SK-N-SH (cell line): ENCODE measurements around the gene RLBP1. TPM values are rescaled to one million over a fixed set of nuclear protein-coding genes. Genes with fewer than 3 reads are reported as not detected.

Experiments used
- CTCF ChIA-PET: fragments of 300-600, 350-600 bp; formaldehyde crosslinking; extraction: SDS; loops from one replicate; lab custom pipeline; 2021; lab: Yijun Ruan, JAX
- POLR2A ChIA-PET: fragments of 350-600 bp; sonication (Branson Sonifier 250); formaldehyde crosslinking; extraction: SDS; loops from one replicate; lab custom pipeline; 2020; ENCODE audit warnings: antibody characterized with exemption, inconsistent platforms; lab: Yijun Ruan, JAX
- DNase-seq: peaks from one replicate; pipeline ENCODE4 v3.0.0; 2012
- H2AFZ ChIP-seq: fragments of 200-600 bp; sonication (generic); 2 replicates; pipeline ENCODE4 v1.8.1; 2016; ENCODE audit warnings: antibody characterized with exemption, mild to moderate bottlenecking, low read depth
- H3F3A ChIP-seq: fragments of 200-600 bp; sonication (generic); replicated peaks from 2 replicates; pipeline ENCODE3; 2016; ENCODE audit warnings: antibody characterized with exemption, mild to moderate bottlenecking; ENCODE audit not compliant: insufficient read depth
- H3K27ac ChIP-seq, 2 experiments: fragments of 200-500 bp in 1 of 2; fragments of 200-600 bp in 1 of 2; sonication (Bioruptor generic) in 1 of 2; sonication (generic), shearing (Covaris generic) in 1 of 2; 2 replicates each; pipeline versions ENCODE4 v1.5.1 to v1.6.1; 2014 to 2016; ENCODE audit warnings: low read depth in 2 of 2, inconsistent platforms in 1 of 2, low read length in 1 of 2, mild to moderate bottlenecking in 1 of 2, mixed read lengths in 1 of 2
- H3K27me3 ChIP-seq: fragments of 200-600 bp; sonication (generic), shearing (Covaris generic); 2 replicates; pipeline ENCODE4 v1.6.1; 2016; ENCODE audit warnings: mixed run types; ENCODE audit not compliant: insufficient read depth
- H3K36me3 ChIP-seq, 2 experiments: fragments of 200-500 bp in 1 of 2; fragments of 200-600 bp in 1 of 2; sonication (Bioruptor generic) in 1 of 2; sonication (generic) in 1 of 2; replicated peaks in 1 of 2; 2 replicates each; pipeline versions ENCODE3 to v1.5.1; 2014 to 2016; ENCODE audit warnings: low read length in 1 of 2, mild to moderate bottlenecking in 1 of 2; ENCODE audit not compliant: insufficient read depth in 2 of 2, control insufficient read depth in 1 of 2
- H3K4me1 ChIP-seq, 2 experiments: fragments of 200-500 bp in 1 of 2; fragments of 200-600 bp in 1 of 2; sonication (Bioruptor generic) in 1 of 2; sonication (generic), shearing (Covaris generic) in 1 of 2; 2 replicates each; pipeline versions ENCODE4 v1.5.1 to v1.6.1; 2014 to 2016; ENCODE audit warnings: low read depth in 1 of 2, low read length in 1 of 2, mixed run types in 1 of 2; ENCODE audit not compliant: insufficient read depth in 2 of 2, control insufficient read depth in 1 of 2
- H3K4me2 ChIP-seq: fragments of 200-600 bp; sonication (generic), shearing (Covaris generic); 2 replicates; pipeline ENCODE4 v1.6.1; 2017; ENCODE audit warnings: mixed run types
- H3K4me3 ChIP-seq, 2 experiments: fragments of 200-500 bp in 1 of 2; fragments of 200-600 bp in 1 of 2; sonication (Bioruptor generic) in 1 of 2; sonication (generic), shearing (Covaris generic) in 1 of 2; 2 replicates each; pipeline versions ENCODE4 v1.5.1 to v1.8.1; 2014 to 2016; ENCODE audit warnings: low read depth in 2 of 2, inconsistent platforms in 1 of 2, low read length in 1 of 2, mild to moderate bottlenecking in 1 of 2, mixed read lengths in 1 of 2, moderate library complexity in 1 of 2
- H3K79me2 ChIP-seq: fragments of 200-600 bp; sonication (generic); 2 replicates; pipeline ENCODE4 v1.8.1; 2017; ENCODE audit warnings: mild to moderate bottlenecking; ENCODE audit not compliant: insufficient read depth
- H3K9ac ChIP-seq: fragments of 200-600 bp; sonication (generic); 2 replicates; pipeline ENCODE4 v1.6.1; 2017; ENCODE audit warnings: mixed run types
- H3K9me2 ChIP-seq: fragments of 200-600 bp; sonication (generic); 2 replicates; pipeline ENCODE4 v1.6.1; 2017; ENCODE audit warnings: mixed run types
- H3K9me3 ChIP-seq: fragments of 200-600 bp; sonication (generic); 2 replicates; pipeline ENCODE4 v1.6.1; 2017; ENCODE audit warnings: mixed run types, mild to moderate bottlenecking, moderate library complexity
- H4K20me1 ChIP-seq: fragments of 200-600 bp; sonication (generic); 2 replicates; pipeline ENCODE4 v1.6.1; 2017; ENCODE audit warnings: mild to moderate bottlenecking, mixed run types; ENCODE audit not compliant: insufficient read depth
- CHD2 ChIP-seq: fragments of 150-350 bp; IDR thresholded peaks from 2 replicates; pipeline ENCODE4 v1.6.1; 2018; ENCODE audit warnings: low read length; ENCODE audit not compliant: partially characterized antibody
- ELF1 ChIP-seq: IDR thresholded peaks from 2 replicates; pipeline ENCODE4 v1.4.0; 2012
- EP300 ChIP-seq, 2 experiments: IDR thresholded peaks; 2 replicates each; pipeline versions ENCODE4 v1.4.0 to v1.6.1; 2012; ENCODE audit warnings: borderline replicate concordance in 1 of 2, low read depth in 1 of 2, low read length in 1 of 2
- EZH2phosphoT487 ChIP-seq: fragments of 200-600 bp; sonication (generic); IDR thresholded peaks from 2 replicates; pipeline ENCODE4 v1.6.1; 2017; ENCODE audit warnings: low read depth, mixed run types, mild to moderate bottlenecking, antibody characterized with exemption, moderate library complexity, borderline replicate concordance
- FOSL2 ChIP-seq: IDR thresholded peaks from 2 replicates; pipeline ENCODE4 v1.4.0; 2012; ENCODE audit warnings: low read depth, mild to moderate bottlenecking, moderate library complexity, borderline replicate concordance
- FOXJ3 ChIP-seq: sonication (generic); formaldehyde crosslinking; IDR thresholded peaks from 2 replicates; pipeline ENCODE4 v1.5.1; 2020; ENCODE audit warnings: mild to moderate bottlenecking, missing genetic modification reagents
- GABPA ChIP-seq: IDR thresholded peaks from 2 replicates; pipeline ENCODE4 v1.4.0; 2012; ENCODE audit warnings: low read depth, mild to moderate bottlenecking
- GATA2 ChIP-seq: sonication (generic); formaldehyde crosslinking; IDR thresholded peaks from 2 replicates; pipeline ENCODE4 v1.5.0; 2020; ENCODE audit warnings: mild to moderate bottlenecking, missing genetic modification reagents
- JUND ChIP-seq: IDR thresholded peaks from 2 replicates; pipeline ENCODE4 v1.4.0; 2012
- MXI1 ChIP-seq: IDR thresholded peaks from 2 replicates; pipeline ENCODE4 v1.6.1; 2012; ENCODE audit warnings: mild to moderate bottlenecking, low read depth, low read length, improper control_type of control experiment
- POLR2AphosphoS5 ChIP-seq: IDR thresholded peaks from 2 replicates; pipeline ENCODE4 v1.6.1; 2012; ENCODE audit warnings: low read depth, low read length
- RAD21 ChIP-seq: IDR thresholded peaks from 2 replicates; pipeline ENCODE4 v1.6.1; 2012; ENCODE audit warnings: mild to moderate bottlenecking, low read length
- RCOR1 ChIP-seq: fragments of 150-350 bp; IDR thresholded peaks from 2 replicates; pipeline ENCODE4 v1.6.1; 2017; ENCODE audit warnings: antibody characterized with exemption, low read length
- RFX5 ChIP-seq: IDR thresholded peaks from 2 replicates; pipeline ENCODE4 v1.6.1; 2012; ENCODE audit warnings: mild to moderate bottlenecking, improper control_type of control experiment, low read length
- SIN3A ChIP-seq: IDR thresholded peaks from 2 replicates; pipeline ENCODE4 v1.6.1; 2012; ENCODE audit warnings: low read depth, mild to moderate bottlenecking, low read length, moderate library complexity, borderline replicate concordance
- SMC3 ChIP-seq: IDR thresholded peaks from 2 replicates; pipeline ENCODE4 v1.6.1; 2012; ENCODE audit warnings: low read depth, low read length, improper control_type of control experiment
- TAF1 ChIP-seq: IDR thresholded peaks from 2 replicates; pipeline ENCODE4 v1.6.1; 2012; ENCODE audit warnings: low read depth, mild to moderate bottlenecking, low read length, moderate library complexity, borderline replicate concordance
- TCF12 ChIP-seq: IDR thresholded peaks from 2 replicates; pipeline ENCODE4 v1.4.0; 2012
- YY1 ChIP-seq: IDR thresholded peaks from 2 replicates; pipeline ENCODE4 v1.4.0; 2012; ENCODE audit warnings: low read depth, mild to moderate bottlenecking
- WGBS: methylation state at CpG from one replicate; pipeline ENCODE4 v1.1.6; 2017; ENCODE audit warnings: low lambda C conversion rate; 5-methylcytosine and 5-hydroxymethylcytosine counted together
- polyA plus RNA-seq, 3 experiments: library from polyadenylated mRNA; depleted of rRNA; stranded (reverse); fragments of >200 nt; gene quantifications; 2 replicates each; pipeline ENCODE4 v1.2.3, GENCODE V29; 2012
- TF ChIP-seq, protein P1 (sequence below): IDR thresholded peaks from 2 replicates; pipeline ENCODE4 v1.4.0; 2012; ENCODE audit warnings: low read depth, borderline replicate concordance
- TF ChIP-seq, protein P2 (sequence below): fragments of 150-350 bp; IDR thresholded peaks from 2 replicates; pipeline ENCODE4 v1.6.1; 2016; ENCODE audit warnings: mild to moderate bottlenecking, low read depth, low read length
- TF ChIP-seq, protein P3 (sequence below): IDR thresholded peaks from 2 replicates; pipeline ENCODE4 v1.4.0; 2012; ENCODE audit warnings: low read depth
- TF ChIP-seq, protein P4 (sequence below): fragments of 200-600 bp; sonication (generic); IDR thresholded peaks from 2 replicates; pipeline ENCODE4 v1.6.1; 2017; ENCODE audit warnings: antibody characterized with exemption, mild to moderate bottlenecking, moderate library complexity

RLBP1 gene
- polyA plus RNA-seq, 1 of the 3 experiments (the other 2 are of a cell fraction): not detected

DNA sequence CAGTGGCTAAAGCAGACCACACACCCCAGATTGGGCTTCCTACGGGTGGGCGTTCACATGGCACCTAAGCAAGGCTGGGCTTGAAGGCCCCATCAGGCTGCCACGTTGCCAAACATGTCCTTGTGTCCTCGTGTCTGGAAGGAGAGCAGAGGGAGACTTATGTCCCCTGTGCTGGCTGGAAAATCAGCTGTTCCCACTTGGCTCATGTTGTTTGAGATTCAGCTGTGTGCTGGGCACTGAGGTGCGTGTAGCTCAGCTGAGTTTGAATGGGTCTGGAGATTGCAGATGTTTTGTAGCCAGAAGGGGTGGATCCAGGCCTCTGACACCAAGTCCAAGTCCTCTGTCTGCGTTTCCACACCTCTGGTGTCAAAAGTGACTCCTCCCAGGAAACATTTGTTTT lies 34.6 kb downstream of the RLBP1 start:
- POLR2A ChIA-PET: no interaction called here
- Histone ChIP-seq H3K27ac (no peak overlapping the region), H4K20me1 (no peaks in the 10 kb centered on the region), H3K4me1 (peaks cover 0 to under 1% of the 10 kb centered on the region in 2 experiments; a peak in 1 of 4 replicates), H3K27me3 (no peaks in the 10 kb centered on the region), H3K36me3 (peaks cover 23 to 54% of the 10 kb centered on the region in 2 experiments), H3K4me2 (no peak overlapping the region), H3F3A (peaks cover 4% of the 10 kb centered on the region), H3K79me2 (no peaks in the 10 kb centered on the region), H3K9ac (no peak overlapping the region), H3K9me2 (no peaks in the 10 kb centered on the region), H3K9me3 (no peaks in the 10 kb centered on the region), H2AFZ (no peak overlapping the region), H3K4me3 (no peak overlapping the region)
- 83% methylated on average over 6 of the region's 6 CpGs for WGBS
- TF ChIP-seq GABPA: no peak
- TF ChIP-seq, protein P1, sequence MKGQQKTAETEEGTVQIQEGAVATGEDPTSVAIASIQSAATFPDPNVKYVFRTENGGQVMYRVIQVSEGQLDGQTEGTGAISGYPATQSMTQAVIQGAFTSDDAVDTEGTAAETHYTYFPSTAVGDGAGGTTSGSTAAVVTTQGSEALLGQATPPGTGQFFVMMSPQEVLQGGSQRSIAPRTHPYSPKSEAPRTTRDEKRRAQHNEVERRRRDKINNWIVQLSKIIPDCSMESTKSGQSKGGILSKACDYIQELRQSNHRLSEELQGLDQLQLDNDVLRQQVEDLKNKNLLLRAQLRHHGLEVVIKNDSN: no peak
- no peak for TF ChIP-seq JUND
- TF ChIP-seq CHD2: no peak
- TF ChIP-seq YY1: no peak
- no peak for TF ChIP-seq POLR2AphosphoS5
- TF ChIP-seq, protein P2, sequence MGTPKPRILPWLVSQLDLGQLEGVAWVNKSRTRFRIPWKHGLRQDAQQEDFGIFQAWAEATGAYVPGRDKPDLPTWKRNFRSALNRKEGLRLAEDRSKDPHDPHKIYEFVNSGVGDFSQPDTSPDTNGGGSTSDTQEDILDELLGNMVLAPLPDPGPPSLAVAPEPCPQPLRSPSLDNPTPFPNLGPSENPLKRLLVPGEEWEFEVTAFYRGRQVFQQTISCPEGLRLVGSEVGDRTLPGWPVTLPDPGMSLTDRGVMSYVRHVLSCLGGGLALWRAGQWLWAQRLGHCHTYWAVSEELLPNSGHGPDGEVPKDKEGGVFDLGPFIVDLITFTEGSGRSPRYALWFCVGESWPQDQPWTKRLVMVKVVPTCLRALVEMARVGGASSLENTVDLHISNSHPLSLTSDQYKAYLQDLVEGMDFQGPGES: no peak
- no peak for TF ChIP-seq RCOR1
- TF ChIP-seq, protein P3, sequence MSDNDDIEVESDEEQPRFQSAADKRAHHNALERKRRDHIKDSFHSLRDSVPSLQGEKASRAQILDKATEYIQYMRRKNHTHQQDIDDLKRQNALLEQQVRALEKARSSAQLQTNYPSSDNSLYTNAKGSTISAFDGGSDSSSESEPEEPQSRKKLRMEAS: no peak
- no peak for TF ChIP-seq RAD21
- no peak for TF ChIP-seq SIN3A
- TF ChIP-seq TAF1: no peak
- no peak for TF ChIP-seq FOSL2
- TF ChIP-seq, protein P4, sequence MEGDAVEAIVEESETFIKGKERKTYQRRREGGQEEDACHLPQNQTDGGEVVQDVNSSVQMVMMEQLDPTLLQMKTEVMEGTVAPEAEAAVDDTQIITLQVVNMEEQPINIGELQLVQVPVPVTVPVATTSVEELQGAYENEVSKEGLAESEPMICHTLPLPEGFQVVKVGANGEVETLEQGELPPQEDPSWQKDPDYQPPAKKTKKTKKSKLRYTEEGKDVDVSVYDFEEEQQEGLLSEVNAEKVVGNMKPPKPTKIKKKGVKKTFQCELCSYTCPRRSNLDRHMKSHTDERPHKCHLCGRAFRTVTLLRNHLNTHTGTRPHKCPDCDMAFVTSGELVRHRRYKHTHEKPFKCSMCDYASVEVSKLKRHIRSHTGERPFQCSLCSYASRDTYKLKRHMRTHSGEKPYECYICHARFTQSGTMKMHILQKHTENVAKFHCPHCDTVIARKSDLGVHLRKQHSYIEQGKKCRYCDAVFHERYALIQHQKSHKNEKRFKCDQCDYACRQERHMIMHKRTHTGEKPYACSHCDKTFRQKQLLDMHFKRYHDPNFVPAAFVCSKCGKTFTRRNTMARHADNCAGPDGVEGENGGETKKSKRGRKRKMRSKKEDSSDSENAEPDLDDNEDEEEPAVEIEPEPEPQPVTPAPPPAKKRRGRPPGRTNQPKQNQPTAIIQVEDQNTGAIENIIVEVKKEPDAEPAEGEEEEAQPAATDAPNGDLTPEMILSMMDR: no peak
- DNase-seq: no peak
- CTCF ChIA-PET: interaction anchor here (3.7 to 6.6 kb wide), 2 partner anchors 9 to 129 kb away, joined by 16 to 60 read pairs; no protein-coding TSS in a partner anchor

DNA sequence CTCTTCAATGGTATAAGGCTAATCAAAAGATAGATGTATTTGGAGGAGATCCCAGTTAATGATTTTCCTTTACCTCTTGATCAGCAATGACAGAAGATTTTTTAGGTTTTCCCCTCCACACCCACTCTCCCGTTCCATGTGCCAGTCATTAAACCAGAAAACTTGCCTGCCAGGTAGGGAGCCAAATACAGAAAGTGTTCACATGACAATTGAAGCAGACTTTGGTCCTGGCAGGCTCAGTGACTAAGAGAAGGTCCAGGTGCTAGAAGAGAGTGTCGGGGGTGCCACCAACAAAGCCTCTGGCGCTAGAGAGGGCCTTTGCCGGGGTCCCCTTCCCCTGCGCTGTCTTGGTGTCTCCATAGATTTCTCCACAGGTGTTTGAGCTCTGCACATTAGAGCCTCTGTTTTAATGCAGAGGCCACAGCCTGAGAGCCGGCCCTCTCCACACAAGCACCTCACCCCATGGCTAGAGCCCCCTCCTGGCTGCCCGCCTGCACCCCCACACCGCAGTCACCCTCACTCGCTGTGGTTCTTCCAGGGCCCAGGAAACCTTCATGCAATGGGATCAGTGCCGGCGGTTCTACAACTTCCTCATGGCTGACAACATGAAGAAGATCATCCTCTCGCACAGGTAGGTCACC lies 36.4 kb downstream of the RLBP1 start:
- Histone ChIP-seq H3K4me2 (no peak overlapping the region), H3F3A (peaks cover 3% of the 10 kb centered on the region), H2AFZ (no peak overlapping the region), H3K9me3 (no peaks in the 10 kb centered on the region), H3K27ac (no peak overlapping the region), H3K79me2 (no peaks in the 10 kb centered on the region), H3K9ac (no peak overlapping the region), H3K9me2 (no peaks in the 10 kb centered on the region), H4K20me1 (no peaks in the 10 kb centered on the region), H3K4me3 (no peak overlapping the region), H3K36me3 (peaks cover 12 to 45% of the 10 kb centered on the region in 2 experiments), H3K4me1 (no peaks in the 10 kb centered on the region; a peak in 1 of 4 replicates), H3K27me3 (no peaks in the 10 kb centered on the region)
- WGBS: 97% methylated on average over 12 of the region's 12 CpGs
- ChIA-PET CTCF (interaction anchor here (0.9 to 2.0 kb wide), 5 partner anchors 8 to 128 kb away, joined by 4 to 10 read pairs (median 5); no protein-coding TSS in a partner anchor), POLR2A (no interaction called here)
- DNase-seq: no peak
- TF ChIP-seq MXI1 (no peak), EP300 (IDR thresholded peaks at IDR 0.05; ENCODE audit: borderline replicate concordance in 1 of 2, low read depth in 1 of 2, low read length in 1 of 2) (no peak), GATA2 (CRISPR knock-in tag) (no peak), JUND (no peak), TCF12 (no peak), RFX5 (no peak), TAF1 (no peak), FOXJ3 (CRISPR knock-in tag) (no peak), EZH2phosphoT487 (no peak), GABPA (no peak), ELF1 (no peak), SMC3 (no peak)
- TF ChIP-seq, protein P1: no peak
